Skeletal muscle satellite cell (primary cell): ENCODE data around the gene COL25A1.
"Not testable (repeated sequence)": the region's sequence is repeated elsewhere in the genome, so short reads cannot be mapped to it uniquely, and the experiment has no call there.

ENCODE experiments used
- H3K27me3 ChIP-seq: 2 replicates; pipeline ENCODE4 v1.7.0; 2013; ENCODE audit warnings: low read length; ENCODE audit not compliant: control insufficient read depth, insufficient read depth
- H3K36me3 ChIP-seq: 2 replicates; pipeline ENCODE4 v1.7.0; 2013; ENCODE audit warnings: mild to moderate bottlenecking, control low read depth, low read length; ENCODE audit not compliant: insufficient read depth
- H3K4me1 ChIP-seq: 2 replicates; pipeline ENCODE4 v1.7.0; 2013; ENCODE audit warnings: low read length; ENCODE audit not compliant: control insufficient read depth, insufficient read depth
- H3K4me2 ChIP-seq: 2 replicates; pipeline ENCODE4 v1.7.0; 2013; ENCODE audit warnings: mild to moderate bottlenecking, low read length
- H3K4me3 ChIP-seq: 2 replicates; pipeline ENCODE4 v1.7.0; 2013; ENCODE audit warnings: low read length
- H3K9ac ChIP-seq: 2 replicates; pipeline ENCODE4 v1.7.0; 2013; ENCODE audit warnings: mild to moderate bottlenecking, low read depth, low read length, moderate library complexity
- H3K9me3 ChIP-seq: replicated peaks from 2 replicates; pipeline ENCODE4 v1.7.0; 2013; ENCODE audit warnings: mild to moderate bottlenecking, control low read depth, low read length

The COL25A1 gene

DNA sequence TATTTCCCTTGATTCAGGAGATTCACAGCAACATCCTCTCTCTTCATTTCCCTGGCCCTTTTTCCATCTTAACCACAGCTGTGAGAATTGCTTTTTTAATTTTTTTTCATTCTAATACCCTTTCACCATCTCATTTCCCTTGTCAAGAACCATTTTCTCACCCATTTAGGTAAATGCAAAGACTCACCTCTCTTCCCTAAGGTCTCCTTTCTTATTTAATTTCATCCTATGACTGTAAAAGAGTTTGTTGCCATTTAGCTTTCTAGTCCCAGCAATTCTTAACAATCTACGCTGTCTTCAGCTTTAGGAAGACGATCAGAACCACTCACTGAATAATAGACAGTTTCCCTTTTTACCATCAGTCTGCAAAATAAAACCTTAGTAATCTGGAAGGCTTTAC, 298.5 kb downstream of the COL25A1 start:
- Histone ChIP-seq H3K27me3 (no peaks in the 10 kb centered on the region), H3K4me1 (peaks cover 7% of the 10 kb centered on the region), H3K4me3 (no peak overlapping the region), H3K4me2 (no peak overlapping the region), H3K9ac (no peak overlapping the region), H3K36me3 (no peaks in the 10 kb centered on the region), H3K9me3 (no peaks in the 10 kb centered on the region)

DNA sequence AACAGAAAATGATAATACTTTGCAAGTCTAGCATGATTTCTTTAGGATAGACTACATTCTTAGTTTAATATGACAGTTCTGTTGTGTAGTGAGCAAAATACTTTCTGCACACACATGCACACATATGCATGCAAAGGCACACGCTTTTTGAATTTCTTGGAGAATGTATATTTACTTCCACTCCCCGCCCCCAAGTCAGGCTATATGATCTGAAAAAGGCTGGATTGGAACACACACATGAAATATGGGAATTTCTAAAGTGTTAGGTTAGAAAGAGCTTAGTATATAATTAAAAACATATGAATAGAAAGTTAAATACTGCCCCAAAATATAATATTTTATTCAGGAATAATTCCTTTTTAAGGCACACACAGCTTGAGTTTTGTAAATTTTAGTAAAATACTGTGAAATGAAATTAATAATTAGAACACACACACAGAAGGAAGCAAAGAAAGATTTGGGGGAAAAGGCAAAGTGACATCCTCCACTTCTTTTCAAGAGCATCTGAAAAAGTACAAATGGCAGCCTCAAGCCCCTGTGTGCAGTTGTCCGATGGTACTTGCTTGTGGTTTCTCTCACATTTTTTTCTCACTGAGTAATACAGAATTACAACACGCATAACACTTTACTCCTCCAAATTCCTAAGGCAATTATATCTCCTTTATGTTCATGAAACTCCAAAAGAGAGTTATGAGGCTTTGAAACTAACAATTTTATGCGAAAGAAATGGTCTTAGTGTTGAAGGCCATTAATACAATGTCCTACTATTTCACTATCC, 310.7 kb downstream of the COL25A1 start:
- Histone ChIP-seq H3K4me1 (peaks cover 18% of the 10 kb centered on the region), H3K4me3 (no peak overlapping the region), H3K27me3 (no peaks in the 10 kb centered on the region), H3K9me3 (no peaks in the 10 kb centered on the region), H3K9ac (no peak overlapping the region), H3K36me3 (no peaks in the 10 kb centered on the region), H3K4me2 (no peak overlapping the region)

DNA sequence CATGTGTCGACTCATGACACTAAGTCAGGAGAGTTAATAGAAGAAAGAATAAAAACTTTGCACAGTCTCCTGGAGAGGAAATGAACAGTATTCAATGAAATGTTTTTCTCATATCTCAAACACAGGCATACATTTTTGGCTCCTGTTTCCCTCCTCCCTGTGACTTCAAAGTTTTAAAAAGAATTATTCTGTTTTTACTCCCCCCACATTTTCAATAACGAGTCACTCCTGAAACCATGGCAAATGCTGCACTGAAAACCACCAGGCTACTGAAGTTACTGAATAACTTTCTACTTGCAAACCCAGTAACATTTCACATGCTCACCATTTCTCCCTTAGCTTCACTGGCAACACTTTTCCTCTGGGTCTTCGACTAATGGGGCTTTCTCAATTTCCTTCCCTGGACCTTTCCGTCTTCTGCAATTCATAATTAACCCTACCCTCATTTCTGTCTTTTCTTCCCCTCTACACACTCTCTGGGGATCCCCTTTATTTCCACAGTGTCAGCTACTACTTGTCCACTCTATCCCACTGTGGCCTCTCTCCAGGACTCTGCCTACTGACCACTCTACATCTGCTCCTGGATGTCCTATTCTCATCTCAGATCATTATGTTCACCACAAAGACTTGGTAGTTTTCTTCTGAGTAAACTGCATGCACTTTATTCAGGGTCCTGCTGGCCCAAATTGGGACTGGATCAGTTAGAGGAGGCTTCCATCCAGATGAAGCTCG, 313.8 kb downstream of the COL25A1 start:
- Histone ChIP-seq H3K9ac (no peak overlapping the region), H3K4me1 (peaks cover 18% of the 10 kb centered on the region), H3K4me2 (no peak overlapping the region), H3K4me3 (no peak overlapping the region), H3K36me3 (no peaks in the 10 kb centered on the region), H3K27me3 (no peaks in the 10 kb centered on the region), H3K9me3 (no peaks in the 10 kb centered on the region)

DNA sequence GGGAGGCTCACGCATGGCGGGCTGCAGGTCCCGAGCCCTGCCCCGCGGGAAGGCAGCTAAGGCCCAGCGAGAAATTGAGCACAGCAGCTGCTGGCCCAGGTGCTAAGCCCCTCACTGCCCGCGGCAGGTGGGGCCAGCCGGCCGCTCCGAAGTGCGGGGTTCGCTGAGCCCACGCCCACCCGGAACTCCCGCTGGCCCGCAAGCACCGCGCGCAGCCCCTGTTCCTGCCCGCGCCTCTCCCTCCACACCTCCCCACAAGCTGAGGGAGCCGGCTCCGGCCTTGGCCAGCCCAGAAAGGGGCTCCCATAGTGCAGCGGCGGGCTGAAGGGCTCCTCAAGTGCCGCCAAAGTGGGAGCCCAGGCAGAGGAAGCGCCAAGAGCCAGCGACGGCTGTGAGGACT, 318.0 kb downstream of the COL25A1 start:
- not testable (repeated sequence) for H3K4me3 ChIP-seq, H3K27me3 ChIP-seq, H3K9me3 ChIP-seq, H3K4me2 ChIP-seq, H3K36me3 ChIP-seq, H3K9ac ChIP-seq
- peaks cover 12% of the 10 kb centered on the region for H3K4me1 ChIP-seq

DNA sequence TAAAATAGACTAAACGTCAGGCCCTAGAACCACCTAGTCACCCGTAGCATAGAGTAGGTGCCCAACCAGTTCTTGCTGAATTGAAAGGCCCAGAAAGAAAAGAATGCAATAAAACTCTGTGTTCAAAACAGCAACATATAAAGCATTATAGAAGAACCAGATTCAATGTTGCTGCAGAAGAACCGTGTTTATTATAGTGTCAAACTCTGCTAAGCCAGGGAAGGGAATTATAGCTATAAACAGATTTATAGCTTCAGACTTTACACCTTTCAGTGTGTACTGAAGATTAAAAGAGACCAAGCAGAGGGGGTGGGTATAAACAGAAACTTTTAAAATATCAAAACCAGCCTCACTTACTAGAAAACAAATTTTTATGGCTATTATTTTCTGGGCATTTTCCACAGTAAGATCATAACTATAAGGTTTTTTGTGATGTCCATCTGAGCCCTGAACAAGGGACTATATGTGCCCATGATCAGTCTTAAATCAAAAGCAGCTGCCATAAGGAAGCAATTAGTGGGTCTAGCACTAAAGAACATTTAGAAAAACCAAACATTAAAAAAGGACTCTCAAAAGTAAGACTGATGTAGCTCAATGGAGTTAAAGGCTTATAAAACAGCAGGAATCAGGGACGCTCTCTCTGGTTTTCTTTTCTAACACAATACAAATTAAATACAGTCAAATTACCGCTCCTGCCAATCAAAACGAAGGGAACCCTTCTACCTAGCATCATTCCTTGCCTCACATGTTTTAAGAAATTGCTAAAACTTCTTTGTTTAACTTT, 319.9 kb downstream of the COL25A1 start:
- Histone ChIP-seq H3K4me2 (no peak overlapping the region), H3K4me1 (no peaks in the 10 kb centered on the region), H3K9me3 (no peaks in the 10 kb centered on the region), H3K27me3 (no peaks in the 10 kb centered on the region), H3K4me3 (no peak overlapping the region), H3K36me3 (no peaks in the 10 kb centered on the region), H3K9ac (no peak overlapping the region)

DNA sequence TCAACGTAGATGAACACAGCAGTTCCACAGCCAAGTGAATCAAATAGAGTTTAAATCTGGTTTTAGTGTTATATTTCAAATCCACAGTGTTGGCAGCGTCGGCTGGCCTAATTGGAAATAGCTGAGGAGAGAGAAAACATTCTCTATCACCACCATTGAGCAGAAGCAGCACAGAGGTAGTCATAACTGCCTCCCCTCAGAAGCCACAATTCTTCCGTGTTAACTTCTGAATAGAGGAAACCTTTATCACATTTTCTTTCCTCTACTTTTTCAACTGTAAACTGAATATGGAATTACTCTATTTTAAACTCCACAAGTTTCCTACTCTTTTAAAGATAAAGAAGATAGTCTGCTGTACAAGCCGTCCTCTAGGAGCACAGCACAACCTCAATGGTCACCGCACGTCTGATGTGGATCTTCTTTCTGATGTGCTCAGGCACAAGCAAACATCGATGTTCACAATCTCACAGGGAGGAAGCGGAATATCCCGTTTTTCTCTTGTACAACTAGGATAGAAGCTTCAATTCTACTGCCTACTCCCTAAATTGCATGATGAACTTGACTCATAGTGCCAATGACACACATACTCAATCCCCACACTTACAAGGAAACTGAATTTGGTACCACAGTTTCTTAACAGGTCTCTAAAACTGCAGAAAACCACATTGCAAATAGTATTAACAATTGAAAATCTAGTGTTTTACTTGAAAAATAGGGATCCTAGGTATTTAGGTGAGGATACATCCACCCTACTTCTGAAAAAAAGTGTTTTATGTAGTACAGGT, 321.8 kb downstream of the COL25A1 start:
- H3K9me3 ChIP-seq = no peaks in the 10 kb centered on the region
- no peaks in the 10 kb centered on the region for H3K36me3 ChIP-seq
- no peaks in the 10 kb centered on the region for H3K4me1 ChIP-seq
- no peak overlapping the region for H3K4me2 ChIP-seq
- H3K27me3 ChIP-seq = no peaks in the 10 kb centered on the region
- no peak overlapping the region for H3K4me3 ChIP-seq
- H3K9ac ChIP-seq = no peak overlapping the region

DNA sequence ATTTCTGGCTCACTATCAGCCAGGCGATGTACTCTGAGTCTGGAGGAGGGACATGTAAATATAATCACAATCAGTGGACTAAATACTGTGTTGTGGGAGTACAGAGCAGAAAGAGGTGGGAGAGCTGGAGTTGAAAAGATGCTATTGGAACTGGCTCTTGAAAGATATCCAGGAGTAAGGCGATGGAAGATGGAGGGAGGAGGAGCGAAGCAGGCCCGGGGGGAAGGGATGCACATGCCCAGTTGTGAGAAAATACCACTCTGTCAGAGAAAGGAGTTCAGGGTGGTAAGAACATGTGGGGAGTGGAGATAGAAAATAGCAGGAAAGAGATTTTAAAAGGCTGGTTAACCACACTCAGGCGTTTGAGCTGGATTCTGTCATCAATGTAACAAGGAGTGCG, 322.7 kb downstream of the COL25A1 start:
- no peak overlapping the region for H3K4me2 ChIP-seq
- H3K4me3 ChIP-seq = no peak overlapping the region
- no peaks in the 10 kb centered on the region for H3K36me3 ChIP-seq
- no peaks in the 10 kb centered on the region for H3K4me1 ChIP-seq
- no peaks in the 10 kb centered on the region for H3K9me3 ChIP-seq
- no peaks in the 10 kb centered on the region for H3K27me3 ChIP-seq
- H3K9ac ChIP-seq = no peak overlapping the region

DNA sequence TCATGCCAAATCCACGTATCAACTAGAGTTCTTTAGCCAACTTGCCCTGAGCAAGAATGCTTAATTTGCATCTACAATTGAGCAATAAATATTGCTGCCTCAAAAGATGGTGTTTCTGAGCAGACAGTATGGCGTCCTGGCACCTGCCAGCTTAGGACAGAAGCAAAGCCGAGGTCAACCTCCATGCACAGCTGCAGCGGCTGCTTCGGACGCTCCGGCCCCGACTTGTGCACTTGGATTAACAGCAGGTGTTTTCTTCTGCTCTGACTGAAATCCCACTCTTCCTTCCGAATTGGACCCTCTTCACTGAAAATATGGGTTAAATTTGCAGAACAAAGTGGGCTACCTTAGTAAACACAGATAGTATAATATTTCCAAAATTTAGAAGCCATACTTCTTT, 324.4 kb downstream of the COL25A1 start:
- H3K4me3 ChIP-seq = no peak overlapping the region
- H3K9me3 ChIP-seq = no peaks in the 10 kb centered on the region
- no peaks in the 10 kb centered on the region for H3K36me3 ChIP-seq
- no peak overlapping the region for H3K9ac ChIP-seq
- H3K4me1 ChIP-seq = no peaks in the 10 kb centered on the region
- H3K27me3 ChIP-seq = no peaks in the 10 kb centered on the region
- no peak overlapping the region for H3K4me2 ChIP-seq

DNA sequence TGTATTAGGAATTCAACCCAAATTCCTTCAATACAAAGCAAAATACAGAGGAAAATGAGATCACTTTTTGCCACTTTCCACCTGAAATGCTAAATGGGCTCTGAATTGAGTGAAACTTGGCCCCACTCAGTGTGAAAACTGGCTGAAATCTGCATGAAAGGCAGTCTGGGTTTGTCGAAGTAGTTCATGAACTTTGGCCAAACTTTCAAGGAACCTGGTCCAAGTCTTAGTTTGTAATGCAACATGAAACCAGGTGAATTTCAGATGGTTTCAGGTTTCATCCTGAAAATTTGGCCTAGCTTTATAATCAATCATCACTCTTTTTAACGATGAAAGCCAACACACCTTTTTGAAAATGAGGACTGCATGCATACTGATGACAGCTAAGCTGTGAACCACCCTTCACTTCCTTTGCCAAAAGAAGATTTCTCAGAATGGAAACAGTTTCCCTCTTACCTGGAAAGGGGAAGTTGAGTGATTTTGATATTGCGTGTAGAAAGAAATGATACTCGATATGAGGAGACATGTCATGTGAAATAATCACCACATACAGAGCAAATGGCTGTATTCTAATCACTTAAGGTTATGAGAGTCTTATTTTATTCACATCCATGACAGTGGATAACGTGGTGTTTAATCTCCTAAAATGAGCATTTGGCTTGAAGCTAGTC, 329.7 kb downstream of the COL25A1 start:
- H3K4me2 ChIP-seq = no peak overlapping the region
- no peaks in the 10 kb centered on the region for H3K9me3 ChIP-seq
- no peaks in the 10 kb centered on the region for H3K4me1 ChIP-seq
- no peak overlapping the region for H3K9ac ChIP-seq
- H3K4me3 ChIP-seq = no peak overlapping the region
- H3K27me3 ChIP-seq = no peaks in the 10 kb centered on the region
- no peaks in the 10 kb centered on the region for H3K36me3 ChIP-seq

DNA sequence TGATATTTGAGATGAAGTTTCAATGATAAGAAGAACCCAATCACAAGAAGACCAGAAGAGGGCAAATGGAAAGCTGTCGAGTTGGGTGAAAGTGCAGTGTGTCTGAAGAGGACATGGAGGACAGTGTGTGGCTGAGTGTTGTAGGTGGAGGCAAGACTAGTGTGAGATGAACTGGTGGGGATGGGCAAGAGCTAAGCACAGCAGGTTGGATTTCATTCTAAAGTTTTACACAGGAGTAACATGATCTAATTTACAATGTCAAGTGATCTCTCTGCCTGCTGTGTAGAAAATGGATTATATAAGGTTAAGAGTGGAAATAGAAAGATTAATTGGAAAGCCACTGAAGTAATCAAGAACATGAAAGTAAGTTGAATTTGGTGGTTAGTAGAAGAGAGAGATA, 331.0 kb downstream of the COL25A1 start:
- no peak overlapping the region for H3K4me3 ChIP-seq
- no peaks in the 10 kb centered on the region for H3K4me1 ChIP-seq
- no peaks in the 10 kb centered on the region for H3K9me3 ChIP-seq
- H3K36me3 ChIP-seq = no peaks in the 10 kb centered on the region
- no peak overlapping the region for H3K4me2 ChIP-seq
- H3K27me3 ChIP-seq = no peaks in the 10 kb centered on the region
- no peak overlapping the region for H3K9ac ChIP-seq
